ENCODE data around the gene RBM12. TPM values are rescaled to one million over a fixed set of nuclear protein-coding genes. Genes with fewer than 3 reads are reported as not detected.

RBM12 gene
- total RNA-seq, 2 experiments from 2014 or later: 91.7 to 95.2 TPM

GRCh38 chr20:35600176-35600992 is 64.3 kb downstream of the RBM12 start:
- intact Hi-C loops (cut with DNase I, micrococcal nuclease): loop anchor here (2.0 to 10.0 kb wide), 6 partner anchors 16 to 284 kb away; partner anchors contain the start of genes CPNE1 (in 2 of the 2), RBM12 (in 2 of the 2), NFS1 (in 1 of the 2) and ROMO1 (in 1 of the 2)
- peak overlapping the region; percentile 58 for H3K4me3 ChIP-seq (ENCODE audit: low read length)

GRCh38 chr20:35599776-35600120 is 65.0 kb downstream of the RBM12 start:
- intact Hi-C loops (cut with DNase I, micrococcal nuclease): loop anchor here (2.0 to 10.0 kb wide), 6 partner anchors 17 to 285 kb away; partner anchors contain the start of genes CPNE1 (in 2 of the 2), RBM12 (in 2 of the 2), NFS1 (in 1 of the 2) and ROMO1 (in 1 of the 2)
- Mint-ChIP-seq H3K4me1 (ENCODE audit: low read depth) (peaks cover 14% of the 10 kb centered on the region), H3K9me3 (no peaks in the 10 kb centered on the region), H3K36me3 (ENCODE audit: low read depth) (no peaks in the 10 kb centered on the region), H3K4me3 (no peak overlapping the region), H3K27me3 (peaks cover 22% of the 10 kb centered on the region), H3K27ac (no peak overlapping the region)
- ChIA-PET POLR2A (interaction anchor here (2.0 kb wide), 1 partner anchor 172 kb away, joined by 4 read pairs; the partner anchor contains the start of gene PHF20), CTCF (interaction anchor here (4.0 kb wide), 1 partner anchor 20 kb away, joined by 27 read pairs; no protein-coding TSS in a partner anchor)
- peaks cover 19% of the 10 kb centered on the region for H3K4me1 ChIP-seq (ENCODE audit: insufficient read depth, low read length)
- TF ChIP-seq CTCF (IDR thresholded peaks at IDR 0.05): no peak
- ATAC-seq (ENCODE audit: poor library complexity): no peak
- no peak overlapping the region for H3K27ac ChIP-seq (ENCODE audit: low read depth in 1 of 2, low read length in 2 of 2)
- H3K27me3 ChIP-seq (ENCODE audit: control insufficient read depth in 1 of 2, insufficient read depth in 2 of 2, low read length in 2 of 2): peaks cover 9 to 15% of the 10 kb centered on the region in 2 experiments
- no peaks in the 10 kb centered on the region for H3K9me3 ChIP-seq (ENCODE audit: control insufficient read depth in 1 of 2, insufficient read depth in 1 of 2, low read length in 2 of 2)
- H3K36me3 ChIP-seq (ENCODE audit: insufficient read depth, low read length): no peaks in the 10 kb centered on the region
- no peak for DNase-seq
- H3K4me3 ChIP-seq (ENCODE audit: low read length): no peak overlapping the region

More at GRCh38 chr20:35600176-35600992, 64.3 kb downstream of the RBM12 start:
- H3K9me3 ChIP-seq (ENCODE audit: control insufficient read depth in 1 of 2, insufficient read depth in 1 of 2, low read length in 2 of 2): no peaks in the 10 kb centered on the region
- Mint-ChIP-seq H3K4me3 (peak overlapping the region; percentile 77), H3K27ac (no peak overlapping the region), H3K4me1 (ENCODE audit: low read depth) (peaks cover 14% of the 10 kb centered on the region), H3K9me3 (no peaks in the 10 kb centered on the region), H3K36me3 (ENCODE audit: low read depth) (no peaks in the 10 kb centered on the region), H3K27me3 (peaks cover 22% of the 10 kb centered on the region)
- ChIA-PET POLR2A (interaction anchor here (0.9 to 2.0 kb wide), 7 partner anchors 17 to 354 kb away, joined by 3 to 36 read pairs (median 5); partner anchors contain the start of genes NFS1, PHF20, RBM39 and ROMO1), CTCF (interaction anchor here (0.9 to 4.0 kb wide), 5 partner anchors 19 to 139 kb away, joined by 4 to 27 read pairs (median 5); no protein-coding TSS in a partner anchor)
- no peaks in the 10 kb centered on the region for H3K36me3 ChIP-seq (ENCODE audit: insufficient read depth, low read length)
- no peak for TF ChIP-seq CTCF (IDR thresholded peaks at IDR 0.05)
- H3K27me3 ChIP-seq (ENCODE audit: control insufficient read depth in 1 of 2, insufficient read depth in 2 of 2, low read length in 2 of 2): peaks cover 9 to 15% of the 10 kb centered on the region in 2 experiments
- DNase-seq (no peak), ATAC-seq (ENCODE audit: poor library complexity) (no peak)
- no peak overlapping the region for H3K27ac ChIP-seq (ENCODE audit: low read depth in 1 of 2, low read length in 2 of 2)
- peaks cover 19% of the 10 kb centered on the region for H3K4me1 ChIP-seq (ENCODE audit: insufficient read depth, low read length)

Other genes with a start within 250 kb of the RBM12 start
- gene GDF5, start 226.7 kb downstream of the RBM12 start, total RNA-seq: not detected
- 10 to 100 TPM; 27.6 to 33.1 TPM for gene CEP250, start 209.3 kb downstream of the RBM12 start, total RNA-seq
- not detected for gene C20orf173, start 135.2 kb downstream of the RBM12 start, total RNA-seq
- 100 to 1,000 TPM; 144 to 146 TPM for gene ERGIC3, start 122.8 kb downstream of the RBM12 start, total RNA-seq
- gene SPAG4, start 49.1 kb downstream of the RBM12 start, total RNA-seq: 10 to 100 TPM; 15.5 to 17.1 TPM
- 100 to 1,000 TPM; 146 to 153 TPM for gene CPNE1, start within 50 bp of the RBM12 start, total RNA-seq
- gene NFS1, start 34.5 kb upstream of the RBM12 start, total RNA-seq: 10 to 100 TPM; 10.6 to 11.5 TPM
- 10 to 100 TPM; 32.9 to 35.8 TPM for gene ROMO1, start 34.5 kb upstream of the RBM12 start, total RNA-seq
- gene RBM39, start 77.4 kb upstream of the RBM12 start, total RNA-seq: 1,000 to 10,000 TPM; 1,057 to 1,091 TPM
- 100 to 1,000 TPM; 119 to 126 TPM for gene PHF20, start 107.1 kb upstream of the RBM12 start, total RNA-seq